ENCODE results near the gene CYP8B1.

DNA sequence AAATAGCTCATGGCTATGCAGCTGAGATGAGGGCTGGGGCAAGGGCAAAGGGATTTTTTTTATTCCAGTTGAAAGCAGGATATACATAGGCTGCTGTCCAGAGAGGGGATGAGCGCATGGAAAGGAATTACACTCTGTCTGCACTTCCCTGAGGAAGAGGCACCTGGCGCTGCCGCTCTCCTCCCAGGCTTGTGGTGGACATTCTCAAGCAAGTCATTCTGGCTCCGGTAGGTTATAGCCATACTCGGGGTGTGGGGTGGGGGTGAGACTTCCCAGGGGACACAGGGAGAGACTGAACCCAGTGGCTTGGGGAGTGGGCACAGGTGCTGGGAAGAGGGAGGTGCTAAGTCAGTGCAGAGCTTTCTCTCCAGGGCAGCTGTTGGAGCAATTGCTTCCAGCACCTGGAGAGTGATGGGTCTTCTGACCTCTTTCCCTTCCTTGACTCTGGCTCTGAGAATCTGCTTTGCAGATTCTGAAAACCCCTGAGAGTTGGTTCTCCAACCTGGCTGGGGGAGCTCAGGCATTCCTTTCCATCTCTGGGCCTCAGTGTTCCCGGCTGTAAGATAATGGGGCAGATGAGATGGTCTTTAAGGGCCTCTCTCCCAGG, 24.3 kb downstream of the CYP8B1 start:
- TF ChIP-seq ARNT (IDR thresholded peaks at IDR 0.05) (no peak), FOXK2 (IDR thresholded peaks at IDR 0.05) (no peak), SP1 (IDR thresholded peaks at IDR 0.05) (no peak), FOXM1 (IDR thresholded peaks at IDR 0.05; ENCODE audit: borderline replicate concordance) (no peak), FOXA1 (IDR thresholded peaks at IDR 0.05) (no peak), TARDBP (IDR thresholded peaks at IDR 0.05) (no peak)
